SHP77 treated with DMSO at 0.1 percent for 48 hours (cell line): ENCODE results near the gene VCAN.

Source experiments
- DNase-seq: peaks from one replicate; lab custom pipeline; 2025; lab: John Stamatoyannopoulos, UW

The VCAN gene

DNA sequence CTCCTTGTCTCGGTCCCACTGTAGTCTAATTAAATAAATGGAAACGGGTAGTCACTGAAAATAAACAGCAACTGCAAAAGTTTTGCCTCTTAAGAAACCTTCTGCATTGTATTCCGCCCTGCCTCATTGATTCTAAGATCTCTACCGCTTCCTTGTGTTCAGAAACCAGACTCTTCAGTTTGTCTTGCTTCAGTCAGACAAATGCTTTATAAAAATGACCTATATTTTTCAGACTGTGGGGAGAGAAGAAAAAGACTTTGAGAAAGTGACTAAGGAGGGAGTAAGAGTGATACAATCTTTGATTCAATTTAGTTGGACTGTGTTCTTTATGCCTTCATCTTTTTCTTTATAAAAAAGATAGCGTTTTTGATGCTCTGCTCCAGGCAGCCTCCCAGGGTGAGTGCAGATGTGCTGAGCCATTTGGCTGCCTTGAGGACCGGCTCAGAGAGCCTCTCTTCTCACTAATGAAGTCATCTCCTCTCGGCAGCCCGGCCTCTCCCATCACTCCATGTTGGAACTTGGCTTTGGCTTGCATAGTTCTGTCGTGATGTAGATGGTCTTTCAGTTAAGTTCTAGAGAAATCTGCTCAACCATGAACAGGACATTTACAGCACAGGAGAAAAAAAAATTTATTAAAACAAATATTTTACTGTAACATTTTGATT is 4.0 kb upstream of the VCAN start:
- no peak for DNase-seq

DNA sequence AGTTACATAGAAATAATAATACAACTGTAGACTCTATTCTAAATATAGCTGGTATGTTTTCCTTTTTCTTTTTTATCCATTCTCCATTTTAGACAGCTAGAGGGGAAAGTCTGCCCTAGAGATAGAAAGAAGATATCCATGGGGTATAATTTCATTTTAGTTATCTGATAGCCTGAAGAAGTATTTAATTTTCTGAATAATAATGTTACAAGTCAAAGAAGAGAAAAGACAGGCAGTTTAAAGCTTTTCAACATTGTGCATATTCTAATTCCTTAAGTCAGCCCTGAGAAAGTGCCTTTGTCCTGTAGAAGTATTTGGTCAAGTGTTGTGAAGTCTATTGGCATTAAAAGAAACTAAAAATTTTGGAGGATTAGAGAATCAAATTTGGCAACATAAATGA is 2.5 kb upstream of the VCAN start:
- no peak for DNase-seq

- no peak for DNase-seq
Measured at GRCh38 chr5:83470526-83471404, 779 bp upstream of the VCAN start.

DNA sequence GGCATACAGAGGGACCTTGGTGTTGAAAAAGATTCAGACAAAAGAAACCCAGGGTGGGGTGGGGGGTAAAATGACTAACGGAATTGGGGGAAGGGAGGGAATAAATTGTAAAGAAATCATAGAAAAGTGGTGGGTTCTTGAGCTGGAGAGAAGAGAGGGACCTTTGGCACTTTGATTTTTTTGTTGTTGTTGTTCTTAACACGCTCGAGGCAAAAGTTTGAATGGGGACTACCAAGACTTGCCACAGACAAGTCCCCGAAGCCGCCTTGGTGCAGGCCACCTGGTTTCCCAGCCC is 616 bp downstream of the VCAN start:
- no peak for DNase-seq

DNA sequence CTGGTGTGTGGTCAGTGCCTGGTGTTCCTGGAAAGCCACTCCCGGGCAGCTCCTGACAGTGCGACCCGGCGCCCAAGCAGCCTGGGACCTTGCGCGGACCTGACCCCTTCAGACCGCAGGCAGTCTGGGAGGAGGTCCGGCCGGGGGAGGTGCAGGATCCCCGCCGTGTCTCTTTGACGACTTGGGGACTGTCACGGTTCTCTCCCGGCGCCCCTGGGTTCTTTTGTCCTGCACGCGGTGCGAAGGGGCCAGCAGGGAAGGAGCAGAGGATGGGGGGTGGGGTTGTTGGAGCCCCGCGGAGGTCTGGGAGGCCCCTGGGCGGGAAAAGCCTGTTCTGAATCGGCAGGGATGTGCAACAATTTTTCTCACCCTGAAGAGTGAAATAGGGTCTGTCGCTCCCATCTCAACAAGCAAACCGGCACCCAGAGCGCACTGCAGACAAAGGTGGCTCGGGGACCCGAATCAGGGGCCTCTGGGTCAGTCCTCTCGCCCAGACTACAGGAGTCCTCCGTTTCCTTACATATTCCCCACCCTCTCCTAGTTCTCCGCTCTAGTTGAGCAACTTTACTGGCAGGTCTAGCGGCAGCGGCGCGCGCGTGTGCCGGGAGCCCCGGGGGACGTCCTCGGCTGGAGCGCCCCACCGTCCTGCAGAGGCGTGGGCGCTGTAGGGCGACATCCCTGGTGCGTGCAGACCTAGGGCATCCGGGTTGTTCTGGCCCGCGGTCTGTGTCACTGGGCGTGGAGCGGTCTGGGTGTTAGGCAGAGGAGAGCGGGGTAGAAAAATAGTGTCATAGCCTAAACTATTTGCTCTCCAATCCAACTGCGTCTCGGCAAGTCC is 1.2 kb downstream of the VCAN start:
- no peak for DNase-seq

GRCh38 chr5:83473346-83474160 is 2.0 kb downstream of the VCAN start:
- peak; percentile 61 for DNase-seq

- peak; percentile 81 for DNase-seq
Measured at GRCh38 chr5:83474161-83474796, 2.7 kb downstream of the VCAN start.

- DNase-seq, result no peak
Measured at GRCh38 chr5:83474991-83475390, 3.4 kb downstream of the VCAN start.

- DNase-seq, result no peak
Measured at GRCh38 chr5:83475391-83475863, 3.9 kb downstream of the VCAN start.

GRCh38 chr5:83475935-83476814 is 4.6 kb downstream of the VCAN start:
- DNase-seq, result no peak

DNA sequence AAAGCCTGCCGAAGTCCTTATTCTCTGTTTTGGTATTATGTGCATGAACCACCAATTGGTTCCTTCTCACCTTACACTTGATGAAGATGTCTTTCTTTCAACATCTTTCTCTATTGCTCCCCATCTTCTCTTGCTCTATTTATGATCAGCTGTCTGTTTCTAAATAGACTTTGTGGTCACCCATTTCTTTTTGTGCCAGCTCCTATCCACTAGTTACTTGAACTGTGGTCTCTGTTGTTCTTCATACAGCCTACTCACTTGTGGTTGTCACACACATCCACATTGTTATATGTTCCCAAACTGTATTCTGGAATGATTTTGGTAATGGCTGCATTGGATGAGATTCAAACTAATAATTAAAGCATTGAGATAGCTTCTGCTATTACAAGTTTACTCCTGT is 11.4 kb downstream of the VCAN start:
- DNase-seq, result no peak

- no peak for DNase-seq
Measured at GRCh38 chr5:83484294-83484693, 12.8 kb downstream of the VCAN start.

GRCh38 chr5:83485842-83486241 is 14.3 kb downstream of the VCAN start:
- DNase-seq, result no peak

- no peak for DNase-seq
Measured at GRCh38 chr5:83487155-83487554, 15.6 kb downstream of the VCAN start.

DNA sequence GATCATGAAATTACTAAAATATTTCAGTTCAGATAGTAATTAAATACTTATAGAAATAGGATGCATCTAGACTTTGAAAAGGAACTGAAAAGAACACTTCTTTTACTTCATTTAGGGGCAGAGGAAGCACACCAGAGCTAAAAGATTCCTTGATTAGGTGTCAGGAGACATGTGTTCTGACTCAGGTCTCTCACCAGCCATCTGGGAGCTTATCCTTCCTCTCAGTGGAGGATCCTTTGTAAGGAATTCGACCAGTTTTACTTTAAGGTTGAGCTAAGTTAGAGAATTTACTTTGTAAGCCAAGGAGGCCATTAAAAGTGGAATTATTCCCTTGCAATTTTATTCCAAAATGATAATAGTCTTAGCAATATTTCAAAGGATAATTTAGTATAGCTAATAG is 16.7 kb downstream of the VCAN start:
- no peak for DNase-seq

DNA sequence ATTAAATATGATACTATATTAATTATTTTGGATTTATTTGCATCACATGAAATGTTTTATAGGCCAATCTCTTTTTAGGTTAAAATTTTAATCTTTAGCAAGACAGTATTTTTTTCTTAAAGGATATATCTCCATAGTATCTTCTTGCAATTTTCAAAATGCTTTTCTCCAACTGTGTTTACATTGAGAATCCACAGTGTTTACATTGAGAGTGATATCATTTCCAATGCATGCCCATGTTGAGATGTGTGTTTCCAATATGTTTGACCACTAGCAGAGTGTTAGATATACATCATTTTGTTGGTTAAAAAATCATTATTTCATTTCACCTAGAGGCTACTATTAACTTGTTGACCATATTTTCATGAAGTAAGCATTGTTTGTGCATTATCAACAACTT is 17.3 kb downstream of the VCAN start:
- no peak for DNase-seq

- DNase-seq, result no peak
Measured at GRCh38 chr5:83490203-83490602, 18.7 kb downstream of the VCAN start.

- no peak for DNase-seq
Measured at GRCh38 chr5:83492331-83492730, 20.8 kb downstream of the VCAN start.

DNA sequence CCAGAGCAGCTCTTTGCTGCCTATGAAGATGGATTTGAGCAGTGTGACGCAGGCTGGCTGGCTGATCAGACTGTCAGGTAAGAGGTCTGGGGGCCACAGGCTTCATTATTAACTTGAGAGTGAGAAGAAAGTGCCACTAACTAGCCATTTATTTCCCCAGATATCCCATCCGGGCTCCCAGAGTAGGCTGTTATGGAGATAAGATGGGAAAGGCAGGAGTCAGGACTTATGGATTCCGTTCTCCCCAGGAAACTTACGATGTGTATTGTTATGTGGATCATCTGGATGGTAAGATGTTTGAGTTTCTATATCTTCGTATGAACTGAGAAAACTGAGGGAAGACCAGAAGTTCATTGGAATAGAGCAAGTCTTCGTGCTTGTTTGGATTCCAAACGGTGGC is 22.1 kb downstream of the VCAN start:
- no peak for DNase-seq

- no peak for DNase-seq
Measured at GRCh38 chr5:83494087-83494620, 22.6 kb downstream of the VCAN start.
